ENCODE data around the gene HIVEP3.
"Not testable (repeated sequence)": the region's sequence is repeated elsewhere in the genome, so short reads cannot be mapped to it uniquely, and the experiment has no call there.

HIVEP3 gene

GRCh38 chr1:41564741-41565475 is 353.8 kb downstream of the HIVEP3 start:
- peaks cover 16% of the 10 kb centered on the region for H3K36me3 Mint-ChIP-seq
- H3K27ac Mint-ChIP-seq = no peak overlapping the region
- no peak overlapping the region for H3K4me3 Mint-ChIP-seq
- H3K4me1 Mint-ChIP-seq = peaks cover 12% of the 10 kb centered on the region
- CTCF ChIA-PET = interaction anchor here (0.6 to 1.0 kb wide), 2 partner anchors 9 to 265 kb away, joined by 3 to 5 read pairs; no protein-coding TSS in a partner anchor
- no peaks in the 10 kb centered on the region for H3K9me3 Mint-ChIP-seq
- H3K27me3 Mint-ChIP-seq = no peaks in the 10 kb centered on the region
- no peak for DNase-seq

- CTCF ChIA-PET = interaction anchor here (0.6 kb wide), 1 partner anchor 396 kb away, joined by 3 read pairs; no protein-coding TSS in a partner anchor
- H3K4me3 Mint-ChIP-seq = no peak overlapping the region
- no peaks in the 10 kb centered on the region for H3K27me3 Mint-ChIP-seq
- peaks cover 6% of the 10 kb centered on the region for H3K4me1 Mint-ChIP-seq
- no peaks in the 10 kb centered on the region for H3K9me3 Mint-ChIP-seq
- H3K27ac Mint-ChIP-seq = no peak overlapping the region
- peaks cover 15% of the 10 kb centered on the region for H3K36me3 Mint-ChIP-seq
- no peak for DNase-seq
Measured at GRCh38 chr1:41562328-41562727, 356.4 kb downstream of the HIVEP3 start.

- DNase-seq = no peak
- H3K36me3 Mint-ChIP-seq = peaks cover 23% of the 10 kb centered on the region
- no peaks in the 10 kb centered on the region for H3K27me3 Mint-ChIP-seq
- peaks cover 6% of the 10 kb centered on the region for H3K4me1 Mint-ChIP-seq
- CTCF ChIA-PET = no interaction called here
- peaks cover 7% of the 10 kb centered on the region for H3K9me3 Mint-ChIP-seq
- H3K27ac Mint-ChIP-seq = no peak overlapping the region
- no peak overlapping the region for H3K4me3 Mint-ChIP-seq
Measured at GRCh38 chr1:41560931-41561330, 357.8 kb downstream of the HIVEP3 start.

GRCh38 chr1:41560496-41560895 is 358.2 kb downstream of the HIVEP3 start:
- Mint-ChIP-seq H3K36me3 (peaks cover 28% of the 10 kb centered on the region), H3K9me3 (peaks cover 11% of the 10 kb centered on the region), H3K27me3 (no peaks in the 10 kb centered on the region), H3K4me1 (peaks cover 6% of the 10 kb centered on the region), H3K27ac (no peak overlapping the region), H3K4me3 (no peak overlapping the region)
- CTCF ChIA-PET = no interaction called here
- no peak for DNase-seq

GRCh38 chr1:41559331-41559730 is 359.4 kb downstream of the HIVEP3 start:
- H3K4me1 Mint-ChIP-seq = peaks cover 6% of the 10 kb centered on the region
- CTCF ChIA-PET = no interaction called here
- no peak for DNase-seq
- H3K4me3 Mint-ChIP-seq = no peak overlapping the region
- no peaks in the 10 kb centered on the region for H3K27me3 Mint-ChIP-seq
- peaks cover 16% of the 10 kb centered on the region for H3K9me3 Mint-ChIP-seq
- no peak overlapping the region for H3K27ac Mint-ChIP-seq
- peaks cover 28% of the 10 kb centered on the region for H3K36me3 Mint-ChIP-seq

GRCh38 chr1:41558761-41559171 is 360.0 kb downstream of the HIVEP3 start:
- no peak overlapping the region for H3K4me3 Mint-ChIP-seq
- no peak overlapping the region for H3K27ac Mint-ChIP-seq
- peaks cover 3% of the 10 kb centered on the region for H3K4me1 Mint-ChIP-seq
- CTCF ChIA-PET = interaction anchor here (0.9 kb wide), 1 partner anchor 42 kb away, joined by 3 read pairs; no protein-coding TSS in a partner anchor
- H3K9me3 Mint-ChIP-seq = peaks cover 21% of the 10 kb centered on the region
- no peak for DNase-seq
- no peaks in the 10 kb centered on the region for H3K27me3 Mint-ChIP-seq
- H3K36me3 Mint-ChIP-seq = peaks cover 28% of the 10 kb centered on the region

- no peak overlapping the region for H3K4me3 Mint-ChIP-seq
- DNase-seq = no peak
- H3K36me3 Mint-ChIP-seq = peaks cover 28% of the 10 kb centered on the region
- no peaks in the 10 kb centered on the region for H3K27me3 Mint-ChIP-seq
- H3K4me1 Mint-ChIP-seq = no peaks in the 10 kb centered on the region
- CTCF ChIA-PET = interaction anchor here (0.9 kb wide), 1 partner anchor 41 kb away, joined by 3 read pairs; no protein-coding TSS in a partner anchor
- H3K27ac Mint-ChIP-seq = no peak overlapping the region
- peaks cover 25% of the 10 kb centered on the region for H3K9me3 Mint-ChIP-seq
Measured at GRCh38 chr1:41557751-41558455, 360.8 kb downstream of the HIVEP3 start.

GRCh38 chr1:41554746-41555145 is 364.0 kb downstream of the HIVEP3 start:
- H3K36me3 Mint-ChIP-seq = peaks cover 22% of the 10 kb centered on the region
- DNase-seq, H3K27ac Mint-ChIP-seq, H3K4me3 Mint-ChIP-seq, CTCF ChIA-PET, H3K4me1 Mint-ChIP-seq, H3K27me3 Mint-ChIP-seq: not testable (repeated sequence)
- H3K9me3 Mint-ChIP-seq = peaks cover 38% of the 10 kb centered on the region

GRCh38 chr1:41547781-41548560 is 370.8 kb downstream of the HIVEP3 start:
- Mint-ChIP-seq H3K36me3 (peaks cover 1% of the 10 kb centered on the region), H3K4me1 (no peaks in the 10 kb centered on the region), H3K4me3 (no peak overlapping the region), H3K27ac (no peak overlapping the region), H3K27me3 (no peaks in the 10 kb centered on the region), H3K9me3 (peaks cover 19% of the 10 kb centered on the region)
- CTCF ChIA-PET = no interaction called here
- no peak for DNase-seq

GRCh38 chr1:41547336-41547735 is 371.4 kb downstream of the HIVEP3 start:
- no peaks in the 10 kb centered on the region for H3K4me1 Mint-ChIP-seq
- H3K4me3 Mint-ChIP-seq = no peak overlapping the region
- peaks cover 3% of the 10 kb centered on the region for H3K36me3 Mint-ChIP-seq
- peaks cover 14% of the 10 kb centered on the region for H3K9me3 Mint-ChIP-seq
- no peak for DNase-seq
- CTCF ChIA-PET = no interaction called here
- no peak overlapping the region for H3K27ac Mint-ChIP-seq
- H3K27me3 Mint-ChIP-seq = no peaks in the 10 kb centered on the region

GRCh38 chr1:41546833-41547135 is 371.9 kb downstream of the HIVEP3 start:
- CTCF ChIA-PET = no interaction called here
- no peak overlapping the region for H3K4me3 Mint-ChIP-seq
- H3K9me3 Mint-ChIP-seq = peaks cover 13% of the 10 kb centered on the region
- H3K27me3 Mint-ChIP-seq = no peaks in the 10 kb centered on the region
- H3K4me1 Mint-ChIP-seq = no peaks in the 10 kb centered on the region
- no peak for DNase-seq
- no peak overlapping the region for H3K27ac Mint-ChIP-seq
- H3K36me3 Mint-ChIP-seq = peaks cover 4% of the 10 kb centered on the region

GRCh38 chr1:41545996-41546832 is 372.5 kb downstream of the HIVEP3 start:
- Mint-ChIP-seq H3K4me1 (peaks cover 5% of the 10 kb centered on the region), H3K36me3 (peaks cover 4% of the 10 kb centered on the region), H3K27ac (no peak overlapping the region), H3K27me3 (no peaks in the 10 kb centered on the region), H3K4me3 (no peak overlapping the region), H3K9me3 (peaks cover 10% of the 10 kb centered on the region)
- CTCF ChIA-PET = no interaction called here
- no peak for DNase-seq

- CTCF ChIA-PET = interaction anchor here (1.6 kb wide), 1 partner anchor 27 kb away, joined by 5 read pairs; no protein-coding TSS in a partner anchor
Measured at GRCh38 chr1:41542196-41542930, 376.4 kb downstream of the HIVEP3 start.

More at GRCh38 chr1:41542196-41542930, 376.4 kb downstream of the HIVEP3 start:
- H3K4me3 Mint-ChIP-seq = no peak overlapping the region
- H3K27ac Mint-ChIP-seq = no peak overlapping the region
- H3K9me3 Mint-ChIP-seq = peaks cover 5% of the 10 kb centered on the region
- peaks cover 4% of the 10 kb centered on the region for H3K36me3 Mint-ChIP-seq
- H3K27me3 Mint-ChIP-seq = no peaks in the 10 kb centered on the region
- no peak for DNase-seq
- peaks cover 5% of the 10 kb centered on the region for H3K4me1 Mint-ChIP-seq

Data from activated naive CD4-positive, alpha-beta T cell treated with anti-CD3 and anti-CD28 coated beads, Interleukin-2, amount 10 ng/mL, durations not matched to agents 7 days and 5 days (primary cell).